NCI-H1436 (cell line): ENCODE measurements around the gene YPEL3.

Experiments
- DNase-seq: peaks from one replicate; lab custom pipeline; 2025; lab: John Stamatoyannopoulos, UW

Gene YPEL3

GRCh38 chr16:30046178-30046577 is 49.8 kb downstream of the YPEL3 start:
- no peak for DNase-seq
